Measurements from ENCODE around the gene ZNF710. TPM values are rescaled to one million over a fixed set of nuclear protein-coding genes. Genes with fewer than 3 reads are reported as not detected.

ZNF710 gene
- total and polyA plus RNA-seq, 2 of the 8 experiments (the other 6 are each of a cell fraction or from before 2014, with no cell fraction given) = 10.5 to 24.0 TPM

DNA sequence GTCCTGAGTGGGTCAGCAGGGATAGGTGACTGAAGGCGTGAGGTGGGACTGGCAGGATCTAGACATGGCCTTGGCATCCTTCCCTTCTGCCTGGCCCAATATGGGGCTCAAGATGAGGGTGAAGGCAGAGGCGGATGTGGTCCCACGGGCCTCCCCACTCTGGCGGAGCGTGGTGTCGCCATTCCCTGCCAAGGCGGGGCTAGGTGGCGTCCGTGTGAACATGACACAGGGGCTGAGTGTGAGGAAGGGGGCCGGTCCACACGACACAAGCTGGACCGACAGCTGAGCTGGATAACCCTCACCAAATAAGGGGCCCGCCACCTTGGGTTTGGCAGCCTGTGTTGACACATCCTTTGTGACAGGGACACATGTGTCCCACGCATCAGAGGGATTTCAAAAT is 43.1 kb downstream of the ZNF710 start (continued):
- no peak for TF ChIP-seq TAF7 (optimal IDR thresholded peaks at IDR 0.05; ENCODE audit: borderline replicate concordance, low read depth, low read length)
- no peak for TF ChIP-seq TEAD4 (IDR thresholded peaks at IDR 0.05; ENCODE audit: low read depth, low read length)

Measured in H1 (cell line).